K562 (cell line): ENCODE results near the gene HMGN1.
A peak's percentile ranks its signal among the peaks of the same experiment; 100 is the strongest.

ENCODE experiments used
- ELF1 ChIP-seq: fragments of 200-800 bp; sonication (Bioruptor generic); IDR thresholded peaks from 2 replicates; pipeline ENCODE4 v1.6.1; 2016; ENCODE audit warnings: missing genetic modification characterization, missing compliant biosample characterization
- FOSL1 ChIP-seq: fragments of 200-800 bp; sonication (Bioruptor generic); conservative IDR thresholded peaks from 2 replicates; pipeline ENCODE4 v1.6.1; 2016; ENCODE audit warnings: missing genetic modification characterization, missing compliant biosample characterization
- KLF10 ChIP-seq: fragments of 250-450 bp; sonication (Bioruptor Pico); IDR thresholded peaks from 2 replicates; pipeline ENCODE4 v1.6.1; 2021; ENCODE audit warnings: matching md5 sums
- SIRT6 ChIP-seq: IDR thresholded peaks from one replicate; pipeline ENCODE4 v1.6.1; 2012; ENCODE audit warnings: low read depth, mild to moderate bottlenecking, control low read depth, inconsistent platforms, low read length, moderate library complexity
- SMAD4 ChIP-seq: fragments of 250-450 bp; sonication (Bioruptor Pico); conservative IDR thresholded peaks from 2 replicates; pipeline ENCODE4 v1.8.0; 2021; ENCODE audit warnings: inconsistent platforms, mild to moderate bottlenecking, moderate library complexity
- XRCC5 ChIP-seq: fragments of 200-400 bp; formaldehyde crosslinking; IDR thresholded peaks from 2 replicates; pipeline ENCODE4 v1.6.1; 2017; ENCODE audit warnings: low read depth, mild to moderate bottlenecking, low read length
- ZKSCAN1 ChIP-seq: fragments of 150-350 bp; IDR thresholded peaks from 2 replicates; pipeline ENCODE4 v1.6.1; 2016; ENCODE audit warnings: low read depth, low read length
- TF ChIP-seq, protein P1 (sequence below), 2 experiments: fragments of 450-650 bp; formaldehyde crosslinking in 1 of 2; IDR thresholded peaks; 2 replicates each; pipeline versions ENCODE4 v1.4.0 to v1.6.1; 2014 to 2020; ENCODE audit warnings: mild to moderate bottlenecking in 2 of 2, borderline replicate concordance in 1 of 2, low read depth in 1 of 2
- TF ChIP-seq, protein P2 (sequence below): fragments of 250-450 bp; sonication (Bioruptor Pico); IDR thresholded peaks from 2 replicates; pipeline ENCODE4 v1.4.0; 2020; ENCODE audit warnings: mild to moderate bottlenecking, moderate library complexity, borderline replicate concordance
- TF ChIP-seq, protein P3 (sequence below): fragments of 450-650 bp; IDR thresholded peaks from 2 replicates; pipeline ENCODE4 v1.6.1; 2016; ENCODE audit warnings: low read depth

DNA sequence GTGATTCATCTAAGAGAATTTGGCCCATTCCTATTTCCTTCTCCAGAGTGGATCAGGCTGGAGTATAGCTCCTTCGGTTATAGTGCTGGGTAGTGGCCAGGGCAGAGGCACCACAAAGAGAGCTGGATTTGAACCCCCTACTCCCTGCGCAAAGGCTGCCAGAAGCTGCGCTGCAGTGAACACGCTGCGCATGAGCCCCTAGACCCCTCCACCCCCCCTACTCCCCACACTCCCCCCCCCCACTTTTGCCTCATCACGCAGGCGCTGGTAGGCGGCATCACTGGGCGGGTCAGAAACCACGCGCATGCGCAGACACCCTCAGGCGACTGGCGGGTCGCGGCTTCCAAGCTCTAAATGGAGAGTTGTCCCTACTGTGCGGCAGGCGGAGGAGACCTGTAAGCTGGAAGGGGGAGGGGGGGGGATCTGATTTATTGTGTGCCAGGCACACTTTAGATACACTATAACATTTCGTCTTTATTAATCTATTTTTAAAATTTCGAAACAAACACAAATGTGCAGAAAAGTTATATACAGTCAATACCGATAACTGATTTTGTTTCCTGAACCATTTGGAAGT, 38.7 kb upstream of the HMGN1 start:
- TF ChIP-seq FOSL1 (tag) (no peak), SMAD4 (0 out of 2 replicates have a peak, but pooled peaks have one; percentile 10), ELF1 (tag) (no peak), SIRT6 (no peak), XRCC5 (no peak), ZKSCAN1 (peak; percentile 99), KLF10 (CRISPR knock-in tag) (no peak)
- TF ChIP-seq, protein P1, sequence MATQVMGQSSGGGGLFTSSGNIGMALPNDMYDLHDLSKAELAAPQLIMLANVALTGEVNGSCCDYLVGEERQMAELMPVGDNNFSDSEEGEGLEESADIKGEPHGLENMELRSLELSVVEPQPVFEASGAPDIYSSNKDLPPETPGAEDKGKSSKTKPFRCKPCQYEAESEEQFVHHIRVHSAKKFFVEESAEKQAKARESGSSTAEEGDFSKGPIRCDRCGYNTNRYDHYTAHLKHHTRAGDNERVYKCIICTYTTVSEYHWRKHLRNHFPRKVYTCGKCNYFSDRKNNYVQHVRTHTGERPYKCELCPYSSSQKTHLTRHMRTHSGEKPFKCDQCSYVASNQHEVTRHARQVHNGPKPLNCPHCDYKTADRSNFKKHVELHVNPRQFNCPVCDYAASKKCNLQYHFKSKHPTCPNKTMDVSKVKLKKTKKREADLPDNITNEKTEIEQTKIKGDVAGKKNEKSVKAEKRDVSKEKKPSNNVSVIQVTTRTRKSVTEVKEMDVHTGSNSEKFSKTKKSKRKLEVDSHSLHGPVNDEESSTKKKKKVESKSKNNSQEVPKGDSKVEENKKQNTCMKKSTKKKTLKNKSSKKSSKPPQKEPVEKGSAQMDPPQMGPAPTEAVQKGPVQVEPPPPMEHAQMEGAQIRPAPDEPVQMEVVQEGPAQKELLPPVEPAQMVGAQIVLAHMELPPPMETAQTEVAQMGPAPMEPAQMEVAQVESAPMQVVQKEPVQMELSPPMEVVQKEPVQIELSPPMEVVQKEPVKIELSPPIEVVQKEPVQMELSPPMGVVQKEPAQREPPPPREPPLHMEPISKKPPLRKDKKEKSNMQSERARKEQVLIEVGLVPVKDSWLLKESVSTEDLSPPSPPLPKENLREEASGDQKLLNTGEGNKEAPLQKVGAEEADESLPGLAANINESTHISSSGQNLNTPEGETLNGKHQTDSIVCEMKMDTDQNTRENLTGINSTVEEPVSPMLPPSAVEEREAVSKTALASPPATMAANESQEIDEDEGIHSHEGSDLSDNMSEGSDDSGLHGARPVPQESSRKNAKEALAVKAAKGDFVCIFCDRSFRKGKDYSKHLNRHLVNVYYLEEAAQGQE (IDR thresholded peaks at IDR 0.05; ENCODE audit: borderline replicate concordance), result no peak
- TF ChIP-seq, protein P1 (CRISPR knock-in tag; IDR thresholded peaks at IDR 0.05; ENCODE audit: low read depth), result no peak
- TF ChIP-seq, protein P2, sequence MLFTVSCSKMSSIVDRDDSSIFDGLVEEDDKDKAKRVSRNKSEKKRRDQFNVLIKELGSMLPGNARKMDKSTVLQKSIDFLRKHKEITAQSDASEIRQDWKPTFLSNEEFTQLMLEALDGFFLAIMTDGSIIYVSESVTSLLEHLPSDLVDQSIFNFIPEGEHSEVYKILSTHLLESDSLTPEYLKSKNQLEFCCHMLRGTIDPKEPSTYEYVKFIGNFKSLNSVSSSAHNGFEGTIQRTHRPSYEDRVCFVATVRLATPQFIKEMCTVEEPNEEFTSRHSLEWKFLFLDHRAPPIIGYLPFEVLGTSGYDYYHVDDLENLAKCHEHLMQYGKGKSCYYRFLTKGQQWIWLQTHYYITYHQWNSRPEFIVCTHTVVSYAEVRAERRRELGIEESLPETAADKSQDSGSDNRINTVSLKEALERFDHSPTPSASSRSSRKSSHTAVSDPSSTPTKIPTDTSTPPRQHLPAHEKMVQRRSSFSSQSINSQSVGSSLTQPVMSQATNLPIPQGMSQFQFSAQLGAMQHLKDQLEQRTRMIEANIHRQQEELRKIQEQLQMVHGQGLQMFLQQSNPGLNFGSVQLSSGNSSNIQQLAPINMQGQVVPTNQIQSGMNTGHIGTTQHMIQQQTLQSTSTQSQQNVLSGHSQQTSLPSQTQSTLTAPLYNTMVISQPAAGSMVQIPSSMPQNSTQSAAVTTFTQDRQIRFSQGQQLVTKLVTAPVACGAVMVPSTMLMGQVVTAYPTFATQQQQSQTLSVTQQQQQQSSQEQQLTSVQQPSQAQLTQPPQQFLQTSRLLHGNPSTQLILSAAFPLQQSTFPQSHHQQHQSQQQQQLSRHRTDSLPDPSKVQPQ (CRISPR knock-in tag), result no peak
- TF ChIP-seq, protein P3, sequence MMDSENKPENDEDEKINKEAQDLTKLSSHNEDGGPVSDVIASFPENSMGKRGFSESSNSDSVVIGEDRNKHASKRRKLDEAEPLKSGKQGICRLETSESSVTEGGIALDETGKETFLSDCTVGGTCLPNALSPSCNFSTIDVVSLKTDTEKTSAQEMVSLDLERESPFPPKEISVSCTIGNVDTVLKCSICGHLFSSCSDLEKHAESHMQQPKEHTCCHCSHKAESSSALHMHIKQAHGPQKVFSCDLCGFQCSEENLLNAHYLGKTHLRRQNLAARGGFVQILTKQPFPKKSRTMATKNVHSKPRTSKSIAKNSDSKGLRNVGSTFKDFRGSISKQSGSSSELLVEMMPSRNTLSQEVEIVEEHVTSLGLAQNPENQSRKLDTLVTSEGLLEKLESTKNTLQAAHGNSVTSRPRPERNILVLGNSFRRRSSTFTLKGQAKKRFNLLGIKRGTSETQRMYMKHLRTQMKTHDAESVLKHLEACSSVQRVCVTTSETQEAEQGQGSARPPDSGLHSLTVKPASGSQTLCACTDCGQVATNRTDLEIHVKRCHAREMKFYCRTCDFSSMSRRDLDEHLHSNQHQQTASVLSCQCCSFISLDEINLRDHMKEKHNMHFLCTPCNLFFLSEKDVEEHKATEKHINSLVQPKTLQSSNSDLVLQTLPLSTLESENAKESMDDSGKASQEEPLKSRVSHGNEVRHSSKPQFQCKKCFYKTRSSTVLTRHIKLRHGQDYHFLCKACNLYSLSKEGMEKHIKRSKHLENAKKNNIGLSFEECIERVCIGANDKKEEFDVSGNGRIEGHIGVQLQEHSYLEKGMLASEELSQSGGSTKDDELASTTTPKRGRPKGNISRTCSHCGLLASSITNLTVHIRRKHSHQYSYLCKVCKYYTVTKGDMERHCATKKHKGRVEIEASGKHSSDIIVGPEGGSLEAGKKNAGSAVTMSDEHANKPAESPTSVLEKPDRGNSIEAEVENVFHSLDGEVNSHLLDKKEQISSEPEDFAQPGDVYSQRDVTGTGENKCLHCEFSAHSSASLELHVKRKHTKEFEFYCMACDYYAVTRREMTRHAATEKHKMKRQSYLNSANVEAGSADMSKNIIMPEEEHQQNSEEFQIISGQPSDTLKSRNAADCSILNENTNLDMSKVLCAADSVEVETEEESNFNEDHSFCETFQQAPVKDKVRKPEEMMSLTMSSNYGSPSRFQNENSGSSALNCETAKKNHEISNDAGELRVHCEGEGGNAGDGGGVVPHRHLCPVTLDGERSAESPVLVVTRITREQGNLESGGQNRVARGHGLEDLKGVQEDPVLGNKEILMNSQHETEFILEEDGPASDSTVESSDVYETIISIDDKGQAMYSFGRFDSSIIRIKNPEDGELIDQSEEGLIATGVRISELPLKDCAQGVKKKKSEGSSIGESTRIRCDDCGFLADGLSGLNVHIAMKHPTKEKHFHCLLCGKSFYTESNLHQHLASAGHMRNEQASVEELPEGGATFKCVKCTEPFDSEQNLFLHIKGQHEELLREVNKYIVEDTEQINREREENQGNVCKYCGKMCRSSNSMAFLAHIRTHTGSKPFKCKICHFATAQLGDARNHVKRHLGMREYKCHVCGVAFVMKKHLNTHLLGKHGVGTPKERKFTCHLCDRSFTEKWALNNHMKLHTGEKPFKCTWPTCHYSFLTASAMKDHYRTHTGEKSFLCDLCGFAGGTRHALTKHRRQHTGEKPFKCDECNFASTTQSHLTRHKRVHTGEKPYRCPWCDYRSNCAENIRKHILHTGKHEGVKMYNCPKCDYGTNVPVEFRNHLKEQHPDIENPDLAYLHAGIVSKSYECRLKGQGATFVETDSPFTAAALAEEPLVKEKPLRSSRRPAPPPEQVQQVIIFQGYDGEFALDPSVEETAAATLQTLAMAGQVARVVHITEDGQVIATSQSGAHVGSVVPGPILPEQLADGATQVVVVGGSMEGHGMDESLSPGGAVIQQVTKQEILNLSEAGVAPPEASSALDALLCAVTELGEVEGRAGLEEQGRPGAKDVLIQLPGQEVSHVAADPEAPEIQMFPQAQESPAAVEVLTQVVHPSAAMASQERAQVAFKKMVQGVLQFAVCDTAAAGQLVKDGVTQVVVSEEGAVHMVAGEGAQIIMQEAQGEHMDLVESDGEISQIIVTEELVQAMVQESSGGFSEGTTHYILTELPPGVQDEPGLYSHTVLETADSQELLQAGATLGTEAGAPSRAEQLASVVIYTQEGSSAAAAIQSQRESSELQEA, result no peak
